HG02884 (cell line): Measurements from ENCODE around the gene ARHGDIA.
"Not testable (repeated sequence)": the region's sequence is repeated elsewhere in the genome, so short reads cannot be mapped to it uniquely, and the experiment has no call there.

Experiments used
- ATAC-seq: cut with Tn5 transposase; IDR thresholded peaks from one replicate; pipeline ENCODE4 v1.9.1; 2021; ENCODE audit warnings: mild to moderate bottlenecking, moderate library complexity; ENCODE audit not compliant: unreplicated experiment

Gene ARHGDIA

GRCh38 chr17:81844887-81845286, 26.2 kb downstream of the ARHGDIA start:
- no peak for ATAC-seq

- ATAC-seq: no peak
Observed at GRCh38 chr17:81844327-81844851, 26.7 kb downstream of the ARHGDIA start.

- ATAC-seq: no peak
Observed at GRCh38 chr17:81843713-81844326, 27.3 kb downstream of the ARHGDIA start.

GRCh38 chr17:81842725-81843504, 28.2 kb downstream of the ARHGDIA start:
- no peak for ATAC-seq

DNA sequence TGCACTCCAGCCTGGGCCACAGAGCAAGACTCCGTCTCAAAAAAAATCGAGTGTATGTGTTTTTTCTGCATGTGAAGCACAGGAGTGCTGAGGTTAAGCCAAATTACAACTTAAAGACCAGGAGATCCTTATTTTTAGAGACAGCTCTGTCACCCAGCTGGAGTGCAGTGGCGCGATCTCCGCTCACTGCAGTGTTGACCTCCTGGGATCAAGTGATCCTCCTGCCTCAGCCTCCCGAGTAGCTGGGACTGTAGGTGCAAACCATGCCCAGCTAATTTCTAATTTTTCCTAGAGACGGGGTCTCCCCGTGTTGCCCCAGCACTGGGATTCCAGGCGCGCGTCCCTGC, 28.8 kb downstream of the ARHGDIA start:
- no peak for ATAC-seq

- no peak for ATAC-seq
Observed at GRCh38 chr17:81841866-81842265, 29.3 kb downstream of the ARHGDIA start.

DNA sequence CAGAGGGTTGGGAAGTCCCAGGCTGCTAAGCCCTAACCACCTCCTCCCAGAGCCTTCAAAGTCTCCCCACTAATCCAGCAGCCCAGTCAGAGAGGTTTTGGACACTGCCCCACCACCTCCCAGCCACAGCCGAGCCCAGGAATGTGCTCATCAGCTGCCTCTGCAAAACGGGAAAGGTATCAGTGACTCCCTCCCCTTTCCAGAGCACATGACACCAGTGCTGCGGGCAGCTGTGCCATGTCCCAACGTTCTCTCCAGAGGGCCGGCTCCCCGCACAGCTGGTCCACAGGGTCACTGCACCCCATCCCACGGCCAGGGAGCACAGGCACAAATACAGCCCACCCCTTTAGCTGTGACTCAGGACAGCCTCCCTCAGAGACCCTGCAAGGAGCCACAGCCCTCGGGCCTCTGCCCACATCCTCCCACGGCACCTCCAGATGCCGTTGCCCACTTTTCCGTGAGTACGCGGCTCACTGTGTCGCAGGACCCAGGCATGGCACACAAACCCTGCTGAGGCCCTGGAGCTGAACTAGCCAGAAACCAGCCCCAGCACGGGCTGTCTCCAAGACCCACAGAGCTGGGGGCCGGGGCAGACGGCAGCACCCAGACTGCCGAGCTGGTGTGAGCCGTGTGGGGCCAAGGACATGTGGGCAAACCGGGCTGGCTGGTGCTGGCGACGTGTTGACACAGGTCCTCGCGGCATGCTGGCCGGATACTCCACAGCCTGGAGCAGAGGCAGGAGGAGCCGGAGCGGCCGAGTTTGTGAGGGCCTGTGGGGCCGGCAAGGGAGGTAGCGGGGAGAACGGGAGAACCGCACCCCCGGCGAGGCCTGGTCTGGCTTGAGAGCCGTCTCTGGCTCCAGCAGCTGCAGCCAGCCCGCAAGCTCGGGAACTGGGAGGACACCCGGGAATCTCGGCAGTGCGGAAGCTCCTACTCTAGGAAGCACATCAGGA, 30.0 kb downstream of the ARHGDIA start:
- no peak for ATAC-seq

- ATAC-seq: not testable (repeated sequence)
Observed at GRCh38 chr17:81840059-81840458, 31.1 kb downstream of the ARHGDIA start.

- ATAC-seq: no peak
Observed at GRCh38 chr17:81839301-81839700, 31.8 kb downstream of the ARHGDIA start.

DNA sequence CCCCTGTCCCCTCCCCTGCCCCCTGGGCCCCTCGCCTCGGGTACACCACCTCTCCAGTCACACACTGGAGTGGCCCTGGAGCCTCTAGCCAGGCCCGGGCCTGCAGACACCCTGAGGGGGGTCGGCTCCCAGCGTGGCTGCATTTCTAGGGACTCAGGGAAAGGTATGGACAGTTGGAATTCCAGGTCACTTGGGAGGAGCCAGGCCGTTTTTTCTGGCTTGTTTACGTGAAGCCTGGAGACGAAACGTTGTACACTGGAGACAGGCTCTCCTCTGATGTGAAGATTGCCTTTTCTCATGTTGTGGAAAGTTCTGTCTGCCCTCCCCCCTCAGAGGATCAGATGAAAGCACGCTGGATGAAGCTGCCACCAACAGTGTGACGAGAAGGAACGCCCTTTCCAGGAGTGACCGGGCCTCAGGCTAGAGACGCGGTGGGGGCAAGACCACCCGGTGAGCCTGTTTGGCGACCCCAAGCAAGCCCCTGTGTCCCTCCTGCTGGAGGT, 32.3 kb downstream of the ARHGDIA start:
- ATAC-seq: no peak

GRCh38 chr17:81837641-81838040, 33.5 kb downstream of the ARHGDIA start:
- no peak for ATAC-seq

GRCh38 chr17:81834831-81835267, 36.3 kb downstream of the ARHGDIA start, which contains the start of gene PPP1R27:
TSS of gene PPP1R27 (minus strand) at chr17:81835050. CDS start at chr17:81834953, 97 bp downstream.
- ATAC-seq: no peak

DNA sequence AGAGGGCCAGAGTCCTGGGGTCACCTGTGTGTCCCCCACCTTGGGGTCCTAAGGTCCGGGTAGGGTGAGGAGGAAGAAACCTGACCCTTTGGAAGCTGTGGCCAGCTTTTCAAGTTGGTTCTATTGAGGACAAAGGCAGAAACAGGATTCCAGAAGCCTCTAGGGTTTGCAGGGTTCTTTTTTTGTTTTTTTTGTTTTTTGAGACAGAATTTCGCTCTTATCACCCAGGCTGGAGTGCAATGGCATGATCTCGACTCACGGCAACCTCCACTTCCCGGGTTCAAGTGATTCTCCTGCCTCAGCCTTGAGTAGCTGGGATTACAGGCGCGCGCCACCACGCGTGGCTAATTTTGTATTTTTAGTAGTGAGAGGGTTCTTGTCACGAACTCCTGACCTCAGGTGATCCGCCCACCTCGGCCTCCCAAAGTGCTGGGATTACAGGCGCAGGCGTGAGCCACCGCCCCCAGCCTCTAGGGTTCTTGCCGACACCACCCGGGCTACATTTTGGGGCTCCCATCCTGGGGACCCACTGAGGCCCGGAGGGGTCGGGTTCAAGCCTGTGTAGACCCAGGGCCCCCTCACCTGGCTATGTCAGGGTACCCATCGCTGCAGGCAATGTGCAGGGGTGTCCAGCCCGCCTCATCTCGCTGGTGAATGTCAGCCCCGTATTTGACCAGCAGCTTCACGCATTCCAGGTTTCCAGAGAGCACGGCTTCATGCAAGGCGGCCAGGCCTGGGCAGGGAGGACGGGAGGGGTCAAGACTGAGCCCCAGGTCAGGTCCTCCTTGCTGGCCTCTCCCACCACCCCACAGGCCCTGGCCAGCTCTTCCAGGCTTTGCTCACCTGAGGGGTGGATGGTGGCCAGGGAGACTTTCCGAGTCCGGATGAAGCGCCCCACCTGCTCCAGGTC, 37.0 kb downstream of the ARHGDIA start:
- ATAC-seq: no peak

DNA sequence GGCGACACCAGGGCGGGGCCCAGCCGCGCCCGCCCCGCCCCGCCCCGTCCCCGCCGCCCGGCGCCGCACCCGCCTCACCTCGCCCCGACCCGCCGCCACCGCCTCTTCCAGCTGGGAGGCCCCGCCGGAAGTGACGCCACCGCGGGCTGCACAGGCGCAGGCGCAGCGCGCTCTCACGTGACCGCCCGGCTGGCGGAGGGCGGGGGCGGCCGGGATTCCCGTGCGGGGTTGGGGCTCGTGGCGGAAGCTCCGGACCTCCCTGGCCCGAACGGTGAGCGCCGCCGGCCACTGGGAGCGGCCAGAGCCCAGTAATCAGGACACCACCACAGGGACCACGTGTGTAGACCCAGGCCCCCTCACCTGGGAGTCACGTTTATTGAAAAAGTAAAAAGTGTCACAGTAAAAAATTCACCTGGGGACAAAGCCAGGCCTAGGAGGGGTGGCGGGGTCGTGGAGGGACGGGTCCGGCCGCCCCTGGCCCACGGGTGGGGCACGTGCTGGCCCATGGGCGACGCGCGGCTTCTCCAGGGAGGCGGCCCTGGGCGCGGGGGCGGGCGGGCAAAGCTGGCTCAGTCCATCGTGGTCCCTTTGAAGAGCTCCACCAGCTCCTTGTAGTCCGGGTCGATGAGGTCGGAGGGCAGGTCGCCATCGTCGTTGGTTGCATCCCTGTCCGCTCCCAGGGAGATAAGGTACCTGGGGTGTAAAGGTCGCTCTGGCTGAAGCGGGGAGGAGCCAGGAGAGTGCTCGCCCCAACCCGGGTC, 37.8 kb downstream of the ARHGDIA start, which contains the start of gene MCRIP1:
Gene MCRIP1, minus strand, starts transcription at position 132 of the 761 bp plus-strand sequence. CDS start 8,785 bp downstream, outside the sequence.
- ATAC-seq: peak; percentile 65

GRCh38 chr17:81832608-81833159, 38.5 kb downstream of the ARHGDIA start:
- peak; percentile 48 for ATAC-seq

GRCh38 chr17:81831957-81832607, 39.1 kb downstream of the ARHGDIA start:
- ATAC-seq: no peak

DNA sequence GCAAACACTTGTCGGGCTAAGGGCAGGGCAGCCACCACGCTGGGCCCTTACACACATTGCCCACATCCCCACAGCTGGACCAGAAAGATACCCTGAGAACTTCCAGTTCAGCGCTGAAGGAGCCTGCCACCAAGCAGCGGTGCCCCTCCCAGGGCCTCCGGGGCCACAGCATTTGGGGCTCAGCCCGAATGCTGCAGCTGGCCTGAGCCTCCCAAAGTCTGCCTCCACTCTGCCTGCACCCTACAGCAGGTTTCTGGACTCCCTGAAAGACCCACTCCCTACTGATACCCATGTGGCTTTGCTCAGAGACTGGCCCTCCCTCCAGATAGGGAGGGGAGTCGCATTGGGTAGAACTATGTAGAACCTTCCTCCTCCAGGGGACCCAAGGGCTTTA, 39.6 kb downstream of the ARHGDIA start:
- ATAC-seq: no peak

DNA sequence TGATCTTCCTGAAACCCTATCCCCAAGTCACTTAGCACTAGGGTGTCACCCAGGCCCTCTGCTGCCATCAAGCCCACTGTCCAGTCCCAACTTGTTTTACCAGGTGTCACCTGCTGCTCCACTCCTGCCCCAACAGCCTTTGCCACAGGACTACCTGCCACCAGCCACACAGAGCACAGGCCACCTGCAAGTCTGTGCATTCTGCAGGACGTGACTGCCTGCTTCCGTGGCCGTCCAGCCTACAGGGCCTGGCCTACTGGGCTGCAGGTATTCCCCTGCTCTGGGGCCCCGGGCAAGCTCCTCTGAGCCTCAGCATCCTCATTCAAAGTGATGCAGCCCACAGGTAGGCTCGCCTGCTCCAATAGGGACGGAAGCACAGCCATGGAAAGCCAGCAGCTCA, 41.3 kb downstream of the ARHGDIA start:
- ATAC-seq: no peak
